IMR-90 (cell line): ENCODE measurements around the gene UPB1. TPM values are rescaled to one million over a fixed set of nuclear protein-coding genes. Genes with fewer than 3 reads are reported as not detected.
A peak's percentile ranks its signal among the peaks of the same experiment; 100 is the strongest.

Experiments used
- ATAC-seq: fragments of 200-7000 bp; cut with Tn5 transposase; 2 replicates; pipeline ENCODE4 v1.9.1; 2020; ENCODE audit warnings: low read depth, mild to moderate bottlenecking, moderate library complexity
- BruUV-seq: library from RNA; stranded (reverse); fragments of 400-500 nt; replicated peaks from 2 replicates; lab custom pipeline; 2021; lab: Mats Ljungman, UMichigan
- CTCF ChIA-PET: fragments of 300-600 bp; formaldehyde crosslinking; extraction: SDS; loops from one replicate; lab custom pipeline; 2021; ENCODE audit warnings: antibody characterized with exemption; lab: Yijun Ruan, JAX
- POLR2A ChIA-PET: fragments of 300-600 bp; sonication (Branson Sonifier 250); formaldehyde crosslinking; loops from one replicate; lab custom pipeline; 2022; ENCODE audit warnings: antibody characterized with exemption; ENCODE audit not compliant: unreplicated experiment; lab: Charles Lee
- DNase-seq: peaks from one replicate; pipeline ENCODE4 v3.0.0; 2013
- H2AFZ ChIP-seq: replicated peaks from 2 replicates; pipeline ENCODE3; 2013; ENCODE audit warnings: low read length, mild to moderate bottlenecking; ENCODE audit not compliant: poor library complexity
- H2AK5ac ChIP-seq: 2 replicates; pipeline ENCODE4 v1.6.1; 2013; ENCODE audit warnings: low read depth, low read length, inconsistent platforms
- H2AK9ac ChIP-seq: replicated peaks from 2 replicates; pipeline ENCODE3; 2013; ENCODE audit warnings: mild to moderate bottlenecking, low read depth, low read length, moderate library complexity; ENCODE audit not compliant: poor library complexity
- H2BK120ac ChIP-seq: 2 replicates; pipeline ENCODE4 v1.6.1; 2013; ENCODE audit warnings: low read depth, low read length, inconsistent platforms
- H2BK15ac ChIP-seq: 3 replicates; pipeline ENCODE4 v1.6.1; 2013; ENCODE audit warnings: low read depth, low read length, inconsistent platforms
- H2BK20ac ChIP-seq: 2 replicates; pipeline ENCODE4 v1.6.1; 2013; ENCODE audit warnings: low read depth, mild to moderate bottlenecking, inconsistent platforms, low read length, moderate library complexity
- H2BK5ac ChIP-seq: 2 replicates; pipeline ENCODE4 v1.6.1; 2013; ENCODE audit warnings: mild to moderate bottlenecking, low read depth, low read length, inconsistent platforms; ENCODE audit not compliant: poor library complexity, severe bottlenecking
- H3K14ac ChIP-seq: replicated peaks from 2 replicates; pipeline ENCODE4 v1.6.1; 2013; ENCODE audit warnings: low read depth, low read length, inconsistent platforms
- H3K18ac ChIP-seq: 2 replicates; pipeline ENCODE4 v1.6.1; 2013; ENCODE audit warnings: low read depth, low read length, control low read depth
- H3K23ac ChIP-seq: 2 replicates; pipeline ENCODE4 v1.6.1; 2013; ENCODE audit warnings: low read depth, low read length, inconsistent platforms
- H3K27ac ChIP-seq: 2 replicates; pipeline ENCODE4 v1.5.1; 2013; ENCODE audit warnings: mild to moderate bottlenecking, control low read depth, low read length; ENCODE audit not compliant: insufficient read depth
- H3K27me3 ChIP-seq: 2 replicates; pipeline ENCODE4 v1.6.1; 2013; ENCODE audit warnings: low read length; ENCODE audit not compliant: control insufficient read depth, insufficient read depth
- H3K36me3 ChIP-seq: 2 replicates; pipeline ENCODE4 v1.6.1; 2013; ENCODE audit warnings: low read length, mixed read lengths; ENCODE audit not compliant: control insufficient read depth, insufficient read depth
- H3K4ac ChIP-seq: 2 replicates; pipeline ENCODE4 v1.6.1; 2013; ENCODE audit warnings: low read depth, low read length, inconsistent platforms
- H3K4me1 ChIP-seq: 2 replicates; pipeline ENCODE4 v1.6.1; 2013; ENCODE audit warnings: low read length, mixed read lengths; ENCODE audit not compliant: control insufficient read depth, insufficient read depth
- H3K4me2 ChIP-seq: 2 replicates; pipeline ENCODE4 v1.6.1; 2013; ENCODE audit warnings: low read depth, mild to moderate bottlenecking, control low read depth, low read length, moderate library complexity
- H3K4me3 ChIP-seq: 2 replicates; pipeline ENCODE4 v1.5.1; 2013; ENCODE audit warnings: low read depth, mild to moderate bottlenecking, control low read depth, low read length, moderate library complexity; ENCODE audit not compliant: insufficient read depth
- H3K56ac ChIP-seq: 2 replicates; pipeline ENCODE4 v1.6.1; 2013; ENCODE audit warnings: low read length, inconsistent platforms; ENCODE audit not compliant: insufficient read depth; ENCODE audit errors: extremely low read depth
- H3K79me1 ChIP-seq, 2 experiments: 2 replicates each; pipeline ENCODE4 v1.6.1; 2013; ENCODE audit warnings: low read length in 2 of 2, inconsistent platforms in 1 of 2, low read depth in 1 of 2
- H3K9ac ChIP-seq: 2 replicates; pipeline ENCODE4 v1.6.1; 2013; ENCODE audit warnings: low read depth, low read length, control low read depth
- H3K9me1 ChIP-seq: 2 replicates; pipeline ENCODE4 v1.6.1; 2013; ENCODE audit warnings: low read length, inconsistent platforms; ENCODE audit not compliant: insufficient read depth
- H3K9me3 ChIP-seq: 2 replicates; pipeline ENCODE4 v1.6.1; 2013; ENCODE audit warnings: low read length; ENCODE audit not compliant: control insufficient read depth, insufficient read depth
- H4K20me1 ChIP-seq: 2 replicates; pipeline ENCODE4 v1.6.1; 2013; ENCODE audit warnings: low read length, inconsistent platforms; ENCODE audit not compliant: insufficient read depth
- H4K5ac ChIP-seq: 2 replicates; pipeline ENCODE4 v1.6.1; 2013; ENCODE audit warnings: mild to moderate bottlenecking, low read depth, low read length, control low read depth
- H4K8ac ChIP-seq, 2 experiments: 2 replicates each; pipeline ENCODE4 v1.6.1; 2013; ENCODE audit warnings: low read depth in 2 of 2, low read length in 2 of 2, control low read depth in 1 of 2, inconsistent platforms in 1 of 2
- H4K91ac ChIP-seq: 2 replicates; pipeline ENCODE4 v1.6.1; 2013; ENCODE audit warnings: low read depth, low read length, inconsistent platforms; ENCODE audit not compliant: insufficient read depth
- CEBPB ChIP-seq: IDR thresholded peaks from 2 replicates; pipeline ENCODE4 v1.6.1; 2012; ENCODE audit warnings: low read depth, low read length, improper control_type of control experiment
- CTCF ChIP-seq: conservative IDR thresholded peaks from 2 replicates; pipeline ENCODE4 v1.5.1; 2012; ENCODE audit warnings: mild to moderate bottlenecking, low read depth, low read length, improper control_type of control experiment
- ELK1 ChIP-seq: fragments of 150-350 bp; IDR thresholded peaks from 2 replicates; pipeline ENCODE4 v1.6.1; 2016; ENCODE audit warnings: low read depth, mild to moderate bottlenecking, low read length, moderate library complexity, borderline replicate concordance
- FOS ChIP-seq: fragments of 150-350 bp; IDR thresholded peaks from 2 replicates; pipeline ENCODE4 v1.6.1; 2016; ENCODE audit warnings: low read depth, low read length
- MAFK ChIP-seq: IDR thresholded peaks from 2 replicates; pipeline ENCODE4 v1.6.1; 2012; ENCODE audit warnings: low read depth, low read length, improper control_type of control experiment
- RAD21 ChIP-seq: IDR thresholded peaks from 2 replicates; pipeline ENCODE4 v1.6.1; 2012; ENCODE audit warnings: low read length, improper control_type of control experiment
- RFX5 ChIP-seq: IDR thresholded peaks from 2 replicates; pipeline ENCODE4 v1.8.0; 2012; ENCODE audit warnings: low read depth, mild to moderate bottlenecking, low read length, moderate library complexity
- USF2 ChIP-seq: fragments of 150-350 bp; IDR thresholded peaks from 2 replicates; pipeline ENCODE4 v1.6.1; 2017; ENCODE audit warnings: mild to moderate bottlenecking, antibody characterized with exemption, low read length, low read depth
- WGBS, 2 experiments: methylation state at CpG; one replicate each; pipeline versions ENCODE4 v1.1.5 to v1.1.7; 2013; ENCODE audit warnings: missing lambda C conversion rate in 2 of 2; ENCODE audit not compliant: insufficient read length in 1 of 2; ENCODE audit errors: extremely low coverage in 2 of 2; 5-methylcytosine and 5-hydroxymethylcytosine counted together
- dilution Hi-C: fragments of 300-500 bp; cut with HindIII; formaldehyde crosslinking; loops from one replicate; pipeline ENCODE4 v1.14.3; 2018; ENCODE audit warnings: low sequenced_read_pairs; ENCODE audit not compliant: unreplicated experiment
- in situ Hi-C: fragments of 300-500 bp; cut with MboI; formaldehyde crosslinking; loops from 3 replicates; pipeline ENCODE4 v1.14.3; 2019; ENCODE audit warnings: low sequenced_read_pairs, inconsistent platforms, mixed read lengths
- intact Hi-C: fragments of 100-400 bp; cut with micrococcal nuclease; formaldehyde crosslinking; loops from 2 replicates; pipeline ENCODE4 v1.10.0; 2022
- polyA plus RNA-seq, 3 experiments: library from polyadenylated mRNA; depleted of rRNA; stranded (reverse); fragments of >200 nt; gene quantifications; 2 replicates each; pipeline ENCODE4 v1.2.3, GENCODE V29; 2012; ENCODE audit warnings: low replicate concordance in 1 of 3
- total RNA-seq: library from RNA; depleted of rRNA; stranded (reverse); fragments of >200 nt; gene quantifications from 2 replicates; pipeline ENCODE4 v1.2.3, GENCODE V29; 2012

The UPB1 gene
- total and polyA plus RNA-seq, 2 of the 4 experiments (the other 2 are of a cell fraction) = under 0.01 to 0.02 TPM

GRCh38 chr22:24496661-24497060, 1.5 kb downstream of the UPB1 start:
- in situ Hi-C loops = no loop called here

More at GRCh38 chr22:24496661-24497060, 1.5 kb downstream of the UPB1 start:
- Histone ChIP-seq H3K4me2 (no peak overlapping the region), H3K27ac (no peak overlapping the region), H3K4me1 (peaks cover 3% of the 10 kb centered on the region; the same call in 1 of the 2 replicates), H2BK120ac (no peak overlapping the region), H2AFZ (no peak overlapping the region), H4K91ac (no peak overlapping the region), H2BK5ac (no peak overlapping the region), H3K9me3 (peaks cover 2% of the 10 kb centered on the region; the same call in 1 of the 2 replicates), H3K23ac (no peak overlapping the region), H3K9ac (no peak overlapping the region), H4K5ac (no peak overlapping the region), H2AK5ac (no peak overlapping the region), H3K18ac (no peak overlapping the region), H3K79me1 (no peaks in the 10 kb centered on the region), H3K4me3 (no peak overlapping the region), H3K27me3 (peaks cover 54% of the 10 kb centered on the region), H3K9me1 (no peaks in the 10 kb centered on the region), H3K56ac (no peak overlapping the region), H3K36me3 (no peaks in the 10 kb centered on the region), H2BK15ac (no peak overlapping the region), H2BK20ac (no peak overlapping the region), H4K20me1 (no peaks in the 10 kb centered on the region), H2AK9ac (peak overlapping the region; percentile 23), H4K8ac (no peak overlapping the region), H3K14ac (no peak overlapping the region), H3K4ac (no peak overlapping the region)
- TF ChIP-seq FOS (no peak), MAFK (no peak), ELK1 (no peak), RAD21 (no peak), USF2 (no peak), CEBPB (no peak), CTCF (no peak), RFX5 (no peak)
- ChIA-PET POLR2A (no interaction called here), CTCF (interaction anchor here (1.0 kb wide), 1 partner anchor 10 kb away, joined by 3 read pairs; no protein-coding TSS in a partner anchor)
- DNase-seq = no peak
- no TSS peak for BruUV-seq
- ATAC-seq = no peak
- dilution Hi-C loops = no loop called here
- intact Hi-C loops = no loop called here
- 85% methylated on average over 2 of the region's 2 CpGs; no CpG with 5 or more reads in 1 of the 2 experiments for WGBS, 2 experiments
